Measurements from ENCODE around the gene FBXW4.

FBXW4 gene

DNA sequence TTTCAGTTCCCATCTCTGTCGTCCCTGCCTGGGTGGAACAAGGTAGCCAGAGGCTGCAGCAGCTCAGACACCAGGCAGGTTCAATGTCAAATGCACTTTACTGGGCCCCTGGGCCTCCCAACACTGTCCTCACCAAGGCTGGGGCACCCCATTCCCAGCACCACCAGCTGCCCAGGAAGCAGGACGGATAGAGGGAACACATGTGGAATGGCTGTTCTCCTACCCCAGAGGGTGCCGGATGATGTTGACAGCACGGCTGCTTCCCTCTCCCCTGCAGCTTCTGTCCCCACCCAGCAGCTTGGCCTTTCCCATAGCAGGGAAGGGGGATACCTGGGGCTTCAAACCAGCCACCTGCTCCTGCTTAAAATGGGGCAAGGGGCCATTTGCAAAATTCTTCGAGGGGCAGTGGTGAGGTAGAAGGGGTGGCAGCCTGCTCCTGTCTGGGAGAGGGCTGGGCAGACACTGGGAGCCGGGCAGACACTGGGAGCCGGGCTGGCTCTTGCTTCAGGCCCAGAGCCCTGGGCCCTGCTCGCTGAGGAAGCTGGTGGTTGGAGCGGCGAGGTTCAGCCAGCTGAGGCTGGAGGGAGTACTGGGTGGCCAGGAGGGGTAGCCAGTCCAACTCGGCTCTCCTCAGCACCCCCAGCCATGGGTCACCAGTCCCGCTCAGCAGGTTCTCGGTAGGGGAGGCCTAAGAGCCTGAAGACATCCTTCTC is 116.0 kb downstream of the FBXW4 start:
- DNase-seq = no peak

- DNase-seq = no peak
Observed at GRCh38 chr10:101578192-101578591, 116.8 kb downstream of the FBXW4 start.

DNA sequence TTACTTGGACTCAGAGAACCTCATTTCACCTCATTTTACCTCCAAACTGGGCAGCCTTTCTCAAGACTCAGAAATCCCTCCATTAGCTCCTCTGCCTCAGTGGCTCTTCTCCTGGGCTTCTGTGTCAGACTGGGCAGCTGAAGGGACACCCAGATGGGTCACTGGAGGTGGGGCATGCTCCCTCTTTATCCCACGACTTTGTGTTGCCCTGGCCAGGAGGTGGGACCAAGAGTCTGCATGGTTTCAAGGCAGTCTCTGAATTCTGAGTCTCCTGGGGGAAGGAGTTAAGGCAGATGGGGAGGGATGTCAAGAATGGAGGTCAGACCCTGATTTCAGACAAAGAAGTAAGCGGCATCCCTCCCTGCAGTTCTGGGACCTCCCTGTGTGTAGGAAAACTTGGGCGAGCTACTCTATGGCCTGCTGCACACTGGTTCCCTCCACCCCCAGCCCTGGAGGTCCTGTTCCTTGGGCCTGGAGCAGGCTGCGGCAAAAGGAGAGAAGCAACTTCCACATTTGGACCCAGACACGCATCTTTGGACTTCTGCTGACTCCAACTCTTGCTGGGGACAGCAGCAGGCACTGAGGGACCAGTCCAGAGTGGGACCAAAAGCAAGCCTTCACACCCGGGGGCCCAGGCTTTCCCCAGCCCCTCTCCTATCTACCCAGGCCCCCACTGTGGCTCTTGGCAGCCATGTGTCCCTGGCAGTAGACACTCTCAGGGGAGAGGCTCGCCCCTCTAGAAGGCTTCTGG is 117.7 kb downstream of the FBXW4 start:
- no peak for DNase-seq

DNA sequence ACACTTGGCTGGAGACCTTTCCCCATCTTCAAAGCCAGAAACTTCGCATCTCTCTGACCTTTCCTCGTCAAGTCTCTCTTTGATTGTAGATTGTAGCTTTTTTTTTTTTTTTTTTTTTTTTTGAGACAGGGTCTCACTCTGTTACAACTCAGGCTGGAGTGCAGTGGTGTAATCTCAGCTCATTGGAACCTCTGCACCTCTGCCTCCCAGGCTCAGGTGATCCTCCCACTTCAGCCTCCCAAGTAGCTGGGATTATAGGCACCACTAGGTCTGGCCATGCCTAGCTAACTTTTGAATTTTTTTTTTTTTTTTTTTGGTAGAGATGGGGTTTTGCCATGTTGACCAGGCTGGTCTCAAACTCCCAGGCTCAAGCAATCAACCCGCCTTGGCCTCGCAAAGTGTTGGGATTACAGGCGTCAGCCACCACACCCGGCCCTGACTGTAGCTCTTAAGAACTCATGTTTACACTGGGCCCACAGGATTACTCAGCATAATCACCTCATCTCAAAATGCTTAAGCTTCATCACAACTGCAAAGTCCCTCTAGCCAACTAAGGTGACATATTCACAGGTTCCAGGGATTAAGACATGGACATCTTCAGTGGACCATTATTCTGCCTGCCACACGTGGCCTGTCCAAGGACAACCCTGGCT is 118.6 kb downstream of the FBXW4 start:
- no peak for DNase-seq

- DNase-seq = no peak
Observed at GRCh38 chr10:101575580-101576210, 119.3 kb downstream of the FBXW4 start.

DNA sequence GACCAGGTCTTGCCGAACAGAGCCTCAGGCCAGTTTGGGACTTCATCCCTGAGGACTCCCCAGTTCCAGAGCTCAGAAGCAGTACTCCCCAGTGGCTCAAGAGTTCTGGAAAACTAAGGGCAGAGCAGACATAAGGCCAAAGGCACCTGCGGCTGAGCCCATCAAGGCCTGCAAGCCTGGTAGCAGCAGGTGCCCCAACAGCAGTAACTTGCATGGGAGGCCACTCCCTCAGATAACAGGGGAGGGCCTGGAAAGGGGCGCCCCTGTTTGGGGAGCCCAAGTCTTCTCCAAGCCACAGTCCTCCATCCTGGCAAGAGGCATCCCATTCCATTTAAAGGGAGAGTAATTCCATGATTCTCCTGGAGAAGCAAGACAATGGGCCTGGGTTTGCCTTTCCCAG is 119.9 kb downstream of the FBXW4 start:
- no peak for DNase-seq

- DNase-seq = no peak
Observed at GRCh38 chr10:101573885-101574753, 120.9 kb downstream of the FBXW4 start.

DNA sequence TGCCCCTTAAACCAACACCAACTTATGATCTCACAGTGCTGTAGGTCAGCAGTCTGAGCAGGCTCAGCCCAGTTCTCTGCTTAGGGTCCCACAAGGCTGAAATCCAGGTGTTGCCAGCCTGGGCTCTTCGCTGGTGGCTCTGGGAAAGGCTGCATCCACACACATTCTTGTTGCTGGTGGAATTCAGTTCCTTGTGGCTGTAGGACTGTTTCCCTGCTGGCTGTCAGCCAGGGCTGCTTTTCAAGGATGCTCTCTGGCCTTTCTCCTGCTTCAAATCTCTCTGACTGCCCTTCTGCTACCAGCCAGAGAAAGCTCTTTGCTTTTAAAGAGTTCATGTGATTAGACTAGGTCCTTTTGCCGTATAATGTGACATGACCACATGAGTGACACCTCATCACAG is 122.2 kb downstream of the FBXW4 start:
- DNase-seq = no peak

DNA sequence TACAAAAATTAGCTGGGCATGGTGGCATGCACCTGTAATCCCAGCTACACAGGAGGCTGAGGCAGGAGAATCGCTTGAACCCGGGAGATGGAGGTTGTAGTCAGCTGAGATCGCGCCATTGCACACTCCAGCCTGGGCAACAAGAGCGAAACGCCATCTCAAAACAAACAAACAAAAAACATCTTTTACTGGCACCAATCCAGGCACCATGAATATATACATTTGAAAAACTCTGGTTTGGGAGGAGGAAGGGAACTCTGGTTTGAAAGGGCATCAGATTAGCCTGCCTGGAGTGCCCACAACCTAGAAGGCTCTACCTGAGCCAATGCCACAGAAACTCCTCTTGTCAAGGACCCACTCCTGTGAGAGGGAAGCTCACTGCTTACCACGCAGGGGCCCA is 122.8 kb downstream of the FBXW4 start:
- no peak for DNase-seq

GRCh38 chr10:101571271-101571925 is 123.6 kb downstream of the FBXW4 start:
- DNase-seq = no peak

DNA sequence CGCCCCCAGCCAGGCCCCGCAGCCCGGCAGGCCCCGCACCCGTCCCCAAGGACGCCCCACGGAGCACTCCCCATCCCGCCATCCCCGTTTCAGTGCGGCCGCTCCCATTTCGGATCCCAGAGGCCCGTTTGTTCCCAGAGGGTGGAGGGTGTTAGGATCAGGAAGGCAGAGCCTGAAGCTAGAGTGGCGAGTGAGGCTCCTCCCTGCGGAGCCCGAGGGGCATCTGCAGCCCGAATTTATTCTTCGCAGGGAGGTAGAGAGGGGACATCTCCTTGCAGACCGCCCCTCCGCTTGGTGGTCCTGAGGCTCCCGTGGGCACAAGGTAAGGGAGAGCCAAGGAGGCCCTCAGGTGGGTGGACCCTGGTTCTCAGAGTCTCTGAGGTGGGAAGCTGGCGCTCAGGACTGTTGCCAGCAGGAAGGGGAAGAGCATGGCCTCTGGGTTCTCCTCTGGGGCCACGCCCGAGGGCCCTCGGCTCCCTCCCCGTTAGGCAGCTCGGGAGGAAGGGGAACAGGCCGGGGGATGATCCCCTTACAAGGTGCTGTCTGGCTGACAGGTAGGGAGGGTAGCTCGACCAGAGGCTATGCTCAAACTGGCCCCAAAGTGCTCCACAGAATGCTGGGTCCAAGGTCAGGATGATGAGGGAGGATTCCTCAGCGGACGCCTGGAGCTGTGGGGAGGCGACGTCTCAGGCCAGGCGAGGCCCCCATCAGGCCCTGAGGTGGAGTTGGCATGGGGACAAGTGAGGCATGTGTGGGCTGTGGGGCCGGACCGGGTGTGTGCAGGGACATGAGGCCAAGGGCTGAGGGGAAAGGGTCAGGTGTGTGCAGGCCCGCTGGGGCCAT is 124.3 kb downstream of the FBXW4 start:
- peak in 1 of 2 experiments; percentile 27 for DNase-seq

- peak; percentile 40 to 61 for DNase-seq
Observed at GRCh38 chr10:101569622-101570427, 125.1 kb downstream of the FBXW4 start.

GRCh38 chr10:101569323-101569621 is 125.7 kb downstream of the FBXW4 start:
- DNase-seq = no peak

DNA sequence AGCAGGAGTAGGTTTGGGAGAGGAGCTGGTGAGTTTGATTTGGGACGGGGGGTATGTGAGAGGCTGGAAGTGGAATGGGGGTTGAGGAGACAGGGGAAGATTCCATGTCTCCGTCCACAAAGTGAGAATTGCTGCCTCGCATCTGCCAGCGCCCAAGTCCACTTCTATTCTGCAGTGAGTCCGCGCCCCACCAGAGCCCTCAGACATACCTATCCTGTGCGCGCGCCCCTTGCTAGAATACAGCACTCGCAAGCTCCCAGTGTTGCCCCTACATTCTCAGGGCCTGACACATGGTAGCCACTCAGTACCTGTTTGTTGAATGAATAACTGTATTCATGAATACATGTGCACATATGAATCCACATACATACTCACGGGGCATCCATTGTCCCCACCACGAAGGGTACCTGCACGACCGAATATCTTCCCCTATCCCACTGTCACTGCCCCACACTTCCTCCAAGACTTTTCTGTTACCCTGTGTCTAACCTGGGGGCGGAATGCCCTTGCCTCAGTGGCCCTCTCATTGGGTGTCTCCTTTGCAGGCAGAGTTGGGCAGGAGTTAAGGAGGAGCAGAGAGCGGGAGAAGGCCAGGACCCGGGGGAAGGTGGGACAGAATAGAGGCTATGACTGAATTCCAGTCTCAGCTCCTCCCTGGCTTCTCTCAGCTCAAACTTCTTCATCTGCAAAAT is 126.8 kb downstream of the FBXW4 start:
- DNase-seq = no peak

DNA sequence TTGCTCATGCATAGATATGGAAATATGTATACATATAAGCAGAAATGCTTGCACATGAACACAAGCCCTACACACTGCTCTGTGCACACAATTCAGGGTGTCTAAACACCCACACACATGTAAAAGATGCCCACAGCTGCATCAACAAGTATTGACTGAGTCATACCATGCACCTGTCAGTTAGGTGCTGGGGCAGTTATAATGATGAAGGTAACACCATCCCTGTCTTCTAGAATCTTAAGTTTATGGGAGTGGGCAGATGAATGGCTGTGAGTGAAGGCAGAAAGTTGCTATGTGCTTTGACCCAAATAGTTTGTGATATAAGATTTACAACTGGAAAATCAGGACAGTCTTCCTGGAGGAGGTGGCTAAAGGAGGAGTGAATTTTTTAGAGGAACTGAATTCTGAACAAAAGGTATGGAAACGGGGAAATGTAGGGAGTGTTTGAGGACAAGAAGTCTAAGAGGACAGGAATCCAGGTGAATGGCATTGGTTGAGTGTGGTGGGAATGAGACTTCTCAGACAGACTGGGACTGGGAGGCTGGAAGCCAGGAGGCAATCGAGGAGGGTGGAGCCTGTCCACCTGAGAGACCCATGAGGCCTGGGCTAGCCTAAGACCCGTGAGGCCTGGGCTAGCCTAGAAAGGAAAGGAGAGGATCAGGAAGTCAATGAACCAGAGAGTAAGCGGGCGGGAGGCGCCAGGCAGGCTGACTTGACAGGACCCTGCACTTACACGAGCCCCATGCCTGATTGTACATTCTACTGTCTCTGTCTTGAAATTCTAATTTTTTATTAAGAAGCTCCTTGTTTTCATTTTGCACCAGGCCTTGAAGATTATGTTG is 127.6 kb downstream of the FBXW4 start:
- no peak for DNase-seq

DNA sequence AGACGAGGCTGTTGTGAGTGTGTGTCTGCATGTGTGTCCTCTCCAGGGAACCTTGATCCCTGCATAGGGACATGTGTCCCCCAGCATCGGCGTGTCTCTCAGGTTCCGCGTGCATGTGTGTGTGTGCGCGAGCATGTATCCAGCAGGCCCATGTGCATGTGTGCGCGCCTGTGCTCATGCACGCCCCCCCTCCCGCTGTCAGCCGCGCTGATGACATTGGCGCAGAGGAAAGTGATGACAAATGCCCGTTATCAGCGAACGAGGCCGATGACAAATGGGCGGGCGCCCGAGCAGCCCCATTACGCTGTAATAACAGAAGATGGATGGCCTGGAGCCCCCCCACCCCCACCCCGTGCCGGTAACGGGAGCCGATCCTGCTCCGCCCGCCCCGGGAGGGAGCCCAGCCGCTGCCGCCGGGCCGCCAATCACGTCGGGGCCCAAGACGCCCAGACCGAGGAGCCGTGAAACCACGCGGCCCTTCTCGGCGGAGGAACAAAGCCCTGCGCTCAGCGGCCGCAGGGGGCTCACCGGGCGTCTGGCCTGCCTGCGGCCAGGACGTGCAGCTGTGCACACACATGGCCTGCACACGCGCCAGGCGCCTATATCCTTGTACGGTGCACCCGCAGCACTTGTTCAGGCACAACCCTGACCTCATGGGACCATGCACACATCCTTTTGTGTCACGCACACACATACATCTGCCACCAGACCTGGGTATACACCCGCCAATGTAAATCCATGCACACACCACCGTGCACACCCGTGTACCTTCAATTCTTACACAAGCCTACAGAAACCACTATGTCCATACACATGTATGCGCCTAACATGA is 128.4 kb downstream of the FBXW4 start:
- peak; percentile 69 to 77 for DNase-seq

- DNase-seq = peak in 1 of 2 experiments; percentile 32
Observed at GRCh38 chr10:101565936-101566332, 129.0 kb downstream of the FBXW4 start.
